Liver (tissue), 9 donors: ENCODE results near the gene FLNC. TPM values are rescaled to one million over a fixed set of nuclear protein-coding genes. Genes with fewer than 3 reads are reported as not detected.

Experiments
- DNase-seq: peaks from one replicate; pipeline ENCODE4 v3.0.0-alpha.2; 2017; ENCODE audit warnings: low spot score
- H3K27ac ChIP-seq, 2 donors: one replicate each; pipeline ENCODE4 v1.7.0; 2013; ENCODE audit warnings: inconsistent platforms in 2 of 2, low read length in 2 of 2, control low read depth in 1 of 2, low read depth in 1 of 2, mild to moderate bottlenecking in 1 of 2
- H3K27me3 ChIP-seq, 4 donors: one replicate each; pipeline versions ENCODE4 v1.6.1 to v1.7.0; 2013; ENCODE audit warnings: low read length in 3 of 4, inconsistent platforms in 1 of 4, mild to moderate bottlenecking in 1 of 4, moderate library complexity in 1 of 4; ENCODE audit not compliant: control insufficient read depth in 4 of 4, insufficient read depth in 4 of 4
- H3K36me3 ChIP-seq, 4 donors: one replicate each; pipeline versions ENCODE4 v1.6.1 to v1.7.0; 2013; ENCODE audit warnings: low read length in 3 of 4, mild to moderate bottlenecking in 3 of 4, low read depth in 1 of 4, moderate library complexity in 1 of 4; ENCODE audit not compliant: control insufficient read depth in 4 of 4, insufficient read depth in 3 of 4
- H3K4me1 ChIP-seq, 4 donors: one replicate each; pipeline versions ENCODE4 v1.6.1 to v1.7.0; 2013; ENCODE audit warnings: low read length in 3 of 4, mild to moderate bottlenecking in 3 of 4, moderate library complexity in 1 of 4; ENCODE audit not compliant: control insufficient read depth in 4 of 4, insufficient read depth in 4 of 4
- H3K4me3 ChIP-seq, 3 donors: one replicate each; pipeline versions ENCODE4 v1.6.1 to v1.7.0; 2013; ENCODE audit warnings: low read length in 3 of 3, control low read depth in 1 of 3, low read depth in 1 of 3, mild to moderate bottlenecking in 1 of 3
- H3K9ac ChIP-seq, 2 donors: one replicate each; pipeline ENCODE4 v1.7.0; 2013; ENCODE audit warnings: low read length in 2 of 2, mild to moderate bottlenecking in 2 of 2, moderate library complexity in 2 of 2, control low read depth in 1 of 2, low read depth in 1 of 2
- H3K9me3 ChIP-seq, 4 donors: one replicate each; pipeline versions ENCODE4 v1.6.1 to v1.7.0; 2013; ENCODE audit warnings: low read length in 3 of 4; ENCODE audit not compliant: control insufficient read depth in 4 of 4
- ATF3 ChIP-seq: IDR thresholded peaks from 2 replicates; pipeline ENCODE4 v1.6.1; 2016; ENCODE audit warnings: antibody characterized with exemption
- CTCF ChIP-seq: fragments of 150-350 bp; IDR thresholded peaks from 2 replicates; pipeline ENCODE4 v1.5.1; 2017; ENCODE audit warnings: improper control_type of control experiment, low read depth, low read length; ENCODE audit not compliant: missing input control
- FOXA1 ChIP-seq: IDR thresholded peaks from 2 replicates; pipeline ENCODE4 v1.6.1; 2016; ENCODE audit warnings: antibody characterized with exemption
- GABPA ChIP-seq, 2 donors: IDR thresholded peaks in 1 of 2; conservative IDR thresholded peaks in 1 of 2; 2 replicates each; pipeline ENCODE4 v1.6.1; 2016; ENCODE audit warnings: antibody characterized with exemption in 2 of 2, mild to moderate bottlenecking in 1 of 2, moderate library complexity in 1 of 2
- HNF4A ChIP-seq, 2 donors: conservative IDR thresholded peaks; 2 replicates each; pipeline ENCODE4 v1.6.1; 2016; ENCODE audit warnings: antibody characterized with exemption in 2 of 2, mild to moderate bottlenecking in 2 of 2
- JUND ChIP-seq, 2 donors: IDR thresholded peaks; 2 replicates each; pipeline ENCODE4 v1.6.1; 2016; ENCODE audit warnings: antibody characterized with exemption in 2 of 2
- MAX ChIP-seq: IDR thresholded peaks from 2 replicates; pipeline ENCODE4 v1.6.1; 2016; ENCODE audit warnings: antibody characterized with exemption
- NR2F2 ChIP-seq: IDR thresholded peaks from 2 replicates; pipeline ENCODE4 v1.6.1; 2016; ENCODE audit warnings: antibody characterized with exemption
- RAD21 ChIP-seq, 2 donors: IDR thresholded peaks; 2 replicates each; pipeline ENCODE4 v1.6.1; 2016; ENCODE audit warnings: antibody characterized with exemption in 2 of 2, mild to moderate bottlenecking in 2 of 2
- RXRA ChIP-seq, 2 donors: IDR thresholded peaks; 2 replicates each; pipeline ENCODE4 v1.6.1; 2017 to 2018; ENCODE audit warnings: antibody characterized with exemption in 2 of 2, mild to moderate bottlenecking in 1 of 2
- SP1 ChIP-seq: IDR thresholded peaks from 2 replicates; pipeline ENCODE4 v1.6.1; 2018; ENCODE audit warnings: antibody characterized with exemption, mild to moderate bottlenecking
- TAF1 ChIP-seq: conservative IDR thresholded peaks from 2 replicates; pipeline ENCODE4 v1.6.1; 2016; ENCODE audit warnings: antibody characterized with exemption, mild to moderate bottlenecking
- YY1 ChIP-seq: IDR thresholded peaks from 2 replicates; pipeline ENCODE4 v1.6.1; 2016; ENCODE audit warnings: antibody characterized with exemption, mild to moderate bottlenecking
- WGBS: extraction: QIAGEN DNeasy Blood & Tissue Kit; methylation state at CpG from one replicate; pipeline ENCODE4 v1.1.7; 2013; 5-methylcytosine and 5-hydroxymethylcytosine counted together
- polyA plus RNA-seq, 2 donors: library from polyadenylated mRNA; stranded (reverse) in 1 of 2; unstranded in 1 of 2; fragments of 200-250 nt in 1 of 2; fragments of >200 nt in 1 of 2; fragmentation: Nextera tagmentation in 1 of 2; extraction: Ambion mirVana in 1 of 2; gene quantifications; one replicate each; pipeline versions ENCODE4 v1.2.1 to v1.2.3, GENCODE V29; 2013 to 2015
- total RNA-seq, 2 donors: library from RNA; depleted of rRNA; stranded (reverse); fragments of >200 nt; gene quantifications; one replicate each; pipeline ENCODE4 v1.2.3, GENCODE V29; 2014
- donor health status: healthy.
- donor health status: healthy.
- donor health status: healthy.
- donor health status: healthy.
- donor health status: healthy.

FLNC gene
- total and polyA plus RNA-seq, 4 donors, result 0.03 to 2.3 (median 0.53) TPM

GRCh38 chr7:128903621-128904361, 73.6 kb downstream of the FLNC start:
- Histone ChIP-seq H3K4me3 (no peak overlapping the region), H3K9me3 (no peaks in the 10 kb centered on the region), H3K27me3 (no peaks in the 10 kb centered on the region), H3K27ac (no peak overlapping the region), H3K9ac (no peak overlapping the region), H3K36me3 (no peaks in the 10 kb centered on the region), H3K4me1 (peaks cover 0 to 17% (median 11%) of the 10 kb centered on the region in 4 donors)
- 86% methylated on average over 14 of the region's 14 CpGs for WGBS
- no peak for TF ChIP-seq TAF1
- TF ChIP-seq RAD21 (IDR thresholded peaks at IDR 0.05), result no peak
- no peak for TF ChIP-seq ATF3
- TF ChIP-seq NR2F2, result no peak
- TF ChIP-seq RXRA (IDR thresholded peaks at IDR 0.05), result no peak
- no peak for TF ChIP-seq SP1
- no peak for DNase-seq

- no peak for DNase-seq
- no peak overlapping the region for H3K9ac ChIP-seq
- peaks cover 0 to 12% (median 6%) of the 10 kb centered on the region in 4 donors for H3K4me1 ChIP-seq
- no peak overlapping the region for H3K27ac ChIP-seq
- no peak for TF ChIP-seq TAF1
- peak; percentile 88 for TF ChIP-seq RAD21 (IDR thresholded peaks at IDR 0.05)
- no peak for TF ChIP-seq MAX
- TF ChIP-seq CTCF, result peak; percentile 58
- no peak for TF ChIP-seq RXRA (IDR thresholded peaks at IDR 0.05)
- no peak for TF ChIP-seq HNF4A (conservative IDR thresholded peaks at IDR 0.05)
- no peak for TF ChIP-seq JUND (IDR thresholded peaks at IDR 0.05)
- no peak for TF ChIP-seq YY1
- no peaks in the 10 kb centered on the region for H3K27me3 ChIP-seq
- no peak overlapping the region for H3K4me3 ChIP-seq
- 29% methylated on average over 8 of the region's 8 CpGs for WGBS
- H3K36me3 ChIP-seq, result no peaks in the 10 kb centered on the region
- no peaks in the 10 kb centered on the region for H3K9me3 ChIP-seq
These were observed 74.4 kb downstream of the FLNC start for GRCh38 chr7:128904381-128905197.

- Histone ChIP-seq H3K27ac (no peak overlapping the region), H3K9me3 (no peaks in the 10 kb centered on the region), H3K4me1 (peaks cover 2 to 18% (median 4%) of the 10 kb centered on the region in 4 donors), H3K4me3 (no peak overlapping the region), H3K27me3 (no peaks in the 10 kb centered on the region), H3K9ac (no peak overlapping the region), H3K36me3 (no peaks in the 10 kb centered on the region)
- TF ChIP-seq YY1 (no peak), GABPA (IDR thresholded peaks at IDR 0.05 in 1 of 2, conservative IDR thresholded peaks at IDR 0.05 in 1 of 2) (no peak), FOXA1 (no peak)
- no peak for DNase-seq
- WGBS, result 90% methylated on average over 5 of the region's 5 CpGs
These were observed 76.0 kb downstream of the FLNC start for GRCh38 chr7:128906001-128906765.
